K562 (cell line): ENCODE results near the gene ASB13. TPM values are rescaled to one million over a fixed set of nuclear protein-coding genes. Genes with fewer than 3 reads are reported as not detected.

Source experiments
- ATAC-seq: fragments of 200-7000 bp; cut with Tn5 transposase; 3 replicates; pipeline ENCODE4 v1.9.1; 2020; ENCODE audit warnings: moderate library complexity
- BruUV-seq: library from RNA; stranded (reverse); fragments of 400-500 nt; replicated peaks from 2 replicates; lab custom pipeline; 2021; lab: Mats Ljungman, UMichigan
- CTCF ChIA-PET: fragments of 300-600 bp; formaldehyde crosslinking; extraction: SDS; loops from one replicate; lab custom pipeline; 2021; ENCODE audit warnings: low intra/inter-chr PET ratio; lab: Yijun Ruan, JAX
- POLR2A ChIA-PET: fragments of 300-600, 350-650 bp; sonication (Branson Sonifier 250); formaldehyde crosslinking; extraction: SDS; loops from one replicate; lab custom pipeline; 2021; ENCODE audit warnings: antibody characterized with exemption, inconsistent platforms; lab: Yijun Ruan, JAX
- DNase-seq, 4 experiments: peaks; one replicate each; pipeline versions ENCODE4 v3.0.0 to v3.0.0-alpha.2; 2011 to 2018; ENCODE audit warnings: low spot score in 3 of 4, mixed read lengths in 3 of 4; ENCODE audit errors: extremely low read depth in 1 of 4
- FAIRE-seq: peaks from 2 replicates; lab custom pipeline; 2011; peaks lifted over from hg19 to GRCh38; lab: Jason Lieb, UNC
- H2AFZ ChIP-seq: 2 replicates; pipeline ENCODE4 v1.6.0; 2011; ENCODE audit warnings: low read depth, low read length, control low read depth, inconsistent platforms
- H3K27ac ChIP-seq: fragments of 200-600 bp; 3 replicates; pipeline ENCODE4 v1.8.0; 2011; ENCODE audit warnings: low read depth, mild to moderate bottlenecking, control low read depth, inconsistent platforms, low read length, moderate library complexity, mixed read lengths; ENCODE audit errors: extremely low read depth
- H3K27me3 ChIP-seq, 2 experiments: fragments of 300-600 bp in 1 of 2; 2 replicates in 1 of 2; 3 replicates in 1 of 2; pipeline versions ENCODE4 v1.6.0 to v1.8.0; 2011; ENCODE audit warnings: inconsistent platforms in 2 of 2, low read length in 2 of 2, mild to moderate bottlenecking in 1 of 2, mixed read lengths in 1 of 2, moderate library complexity in 1 of 2; ENCODE audit not compliant: control insufficient read depth in 2 of 2, insufficient read depth in 2 of 2
- H3K36me3 ChIP-seq: fragments of 300-600 bp; 3 replicates; pipeline ENCODE4 v1.8.0; 2011; ENCODE audit warnings: mild to moderate bottlenecking, low read length, inconsistent platforms; ENCODE audit not compliant: control insufficient read depth, insufficient read depth
- H3K4me1 ChIP-seq, 2 experiments: fragments of 200-600 bp in 1 of 2; replicated peaks in 1 of 2; 2 replicates in 1 of 2; 3 replicates in 1 of 2; pipeline versions ENCODE4 v1.5.1 to v1.8.0; 2011; ENCODE audit warnings: inconsistent platforms in 2 of 2, low read length in 2 of 2, mild to moderate bottlenecking in 1 of 2, mixed read lengths in 1 of 2, moderate library complexity in 1 of 2; ENCODE audit not compliant: control insufficient read depth in 2 of 2, insufficient read depth in 2 of 2
- H3K4me2 ChIP-seq: 2 replicates; pipeline ENCODE4 v1.6.1; 2011; ENCODE audit warnings: low read length, control low read depth, inconsistent platforms, mixed read lengths; ENCODE audit not compliant: insufficient read depth
- H3K4me3 ChIP-seq: fragments of 200-600 bp; sonication (generic), shearing (Covaris generic); 2 replicates; pipeline ENCODE4 v1.5.1; 2016; ENCODE audit warnings: control low read depth, inconsistent platforms
- H3K79me2 ChIP-seq: fragments of 200-600 bp; 3 replicates; pipeline ENCODE4 v1.8.0; 2011; ENCODE audit warnings: low read length, inconsistent platforms; ENCODE audit not compliant: control insufficient read depth, insufficient read depth
- H3K9ac ChIP-seq, 2 experiments: 2 replicates each; pipeline versions ENCODE4 v1.6.0 to v1.6.1; 2011; ENCODE audit warnings: low read depth in 2 of 2, low read length in 2 of 2, control low read depth in 1 of 2, inconsistent platforms in 1 of 2, mild to moderate bottlenecking in 1 of 2, mixed read lengths in 1 of 2; ENCODE audit not compliant: insufficient read depth in 1 of 2
- H3K9me1 ChIP-seq: one replicate; pipeline ENCODE4 v1.6.0; 2011; ENCODE audit warnings: inconsistent platforms, mild to moderate bottlenecking, low read length, moderate library complexity; ENCODE audit not compliant: control insufficient read depth, insufficient read depth
- H3K9me3 ChIP-seq: replicated peaks from 2 replicates; pipeline ENCODE4 v1.5.1; 2011; ENCODE audit warnings: low read depth, low read length, inconsistent platforms; ENCODE audit not compliant: control insufficient read depth, insufficient read depth
- H4K20me1 ChIP-seq: replicated peaks from 2 replicates; pipeline ENCODE4 v1.6.1; 2011; ENCODE audit warnings: low read length, inconsistent platforms, mixed read lengths; ENCODE audit not compliant: control insufficient read depth, insufficient read depth
- CREB1 ChIP-seq, 2 experiments: sonication (generic) in 1 of 2; formaldehyde crosslinking in 1 of 2; IDR thresholded peaks; 2 replicates each; pipeline versions ENCODE4 v1.6.1 to v1.8.0; 2012 to 2022; ENCODE audit warnings: inconsistent platforms in 1 of 2, mild to moderate bottlenecking in 1 of 2, missing genetic modification reagents in 1 of 2, moderate library complexity in 1 of 2
- HMG20B ChIP-seq: fragments of 250-450 bp; sonication (Bioruptor Pico); IDR thresholded peaks from 2 replicates; pipeline ENCODE4 v1.5.0; 2021; ENCODE audit warnings: mild to moderate bottlenecking
- LCOR ChIP-seq: sonication (generic); formaldehyde crosslinking; IDR thresholded peaks from 2 replicates; pipeline ENCODE4 v1.8.0; 2022; ENCODE audit warnings: mild to moderate bottlenecking, missing genetic modification reagents
- NCOA6 ChIP-seq: fragments of 450-650 bp; IDR thresholded peaks from 2 replicates; pipeline ENCODE4 v1.6.1; 2017; ENCODE audit warnings: mild to moderate bottlenecking
- TAF9B ChIP-seq: fragments of 450-650 bp; IDR thresholded peaks from 2 replicates; pipeline ENCODE4 v1.6.1; 2018; ENCODE audit warnings: mild to moderate bottlenecking; ENCODE audit not compliant: partially characterized antibody
- ZNF146 ChIP-seq: IDR thresholded peaks from one replicate; pipeline ENCODE4 v1.6.1; 2018; ENCODE audit warnings: missing compliant biosample characterization; ENCODE audit not compliant: unreplicated experiment
- WGBS: fragments of 100-300 bp; shearing (Covaris generic); methylation state at CpG from one replicate; pipeline ENCODE4 v1.1.6; 2016; ENCODE audit warnings: low coverage, mixed read lengths; ENCODE audit not compliant: insufficient coverage; ENCODE audit errors: missing lambda C conversion rate; 5-methylcytosine and 5-hydroxymethylcytosine counted together
- in situ Hi-C: fragments of 300-500 bp; cut with MboI; formaldehyde crosslinking; loops from 4 replicates; pipeline ENCODE4 v1.15.0; 2018; ENCODE audit warnings: inconsistent platforms, mixed read lengths
- intact Hi-C: fragments of 100-400 bp; cut with micrococcal nuclease; formaldehyde crosslinking; loops from 2 replicates; pipeline ENCODE4 v1.14.2; 2022
- polyA plus RNA-seq, 8 experiments: library from polyadenylated mRNA; depleted of rRNA in 4 of 8; stranded (reverse) in 5 of 8; unstranded in 3 of 8; fragments of >200 nt; fragmentation: Nextera tagmentation in 2 of 8; fragmentation: Illumina TruSeq in 1 of 8; extraction: Ambion mirVana in 2 of 8; extraction: Trizol in 1 of 8; gene quantifications; 2 replicates each; pipeline versions ENCODE4 v1.2.1 to v1.2.3, GENCODE V29; 2011 to 2014; ENCODE audit warnings: inconsistent platforms in 1 of 8, missing spikeins in 1 of 8
- total RNA-seq, 7 experiments: library from RNA; depleted of rRNA in 6 of 7; stranded (reverse); fragments of >200 nt in 6 of 7; fragmentation: Illumina TruSeq in 2 of 7; extraction: Trizol in 2 of 7; gene quantifications; 2 replicates each; pipeline versions ENCODE4 v1.2.1 to v1.2.3, GENCODE V29; 2011 to 2021; ENCODE audit warnings: low replicate concordance in 1 of 7
- TF ChIP-seq, protein P1 (sequence below): sonication (generic); formaldehyde crosslinking; IDR thresholded peaks from 2 replicates; pipeline ENCODE4 v1.8.0; 2022; ENCODE audit warnings: mild to moderate bottlenecking, missing genetic modification reagents

The ASB13 gene
- total and polyA plus RNA-seq, 9 of the 15 experiments (the other 6 are each of a cell fraction or from before 2014, with no cell fraction given), result 5.2 to 28.8 (median 16.9) TPM

DNA sequence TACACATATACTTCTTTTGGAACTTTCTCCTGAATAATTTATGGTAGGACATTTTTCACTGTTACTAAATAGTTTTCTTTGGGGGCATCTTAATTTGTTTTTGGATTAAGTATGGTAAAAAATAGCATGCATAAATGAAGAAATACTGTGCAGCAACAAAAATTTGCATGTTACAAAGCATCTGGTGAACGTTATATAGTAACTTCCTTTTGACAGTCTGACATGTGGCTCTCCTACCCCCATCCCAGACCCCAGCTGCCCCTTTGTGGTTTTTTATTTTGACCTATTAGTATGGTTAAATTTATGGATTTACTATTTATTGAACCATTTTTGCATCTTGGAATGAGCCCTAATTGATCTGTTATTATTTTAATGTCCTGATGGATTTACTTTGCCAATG is 28.2 kb upstream of the ASB13 start:
- H3K9me1 ChIP-seq, result no peaks in the 10 kb centered on the region
- 7% methylated on average over 1 of the region's 1 CpG for WGBS
- H4K20me1 ChIP-seq, result peaks cover 14% of the 10 kb centered on the region; the same call in 1 of the 2 replicates
- ATAC-seq, result no peak
- TF ChIP-seq ZNF146 (CRISPR knock-in tag) (no peak), LCOR (no peak)
- no peak for FAIRE-seq
- H3K4me2 ChIP-seq, result no peak overlapping the region
- DNase-seq, result no peak
- H3K9me3 ChIP-seq, result no peaks in the 10 kb centered on the region
- H3K27ac ChIP-seq, result no peak overlapping the region
- H2AFZ ChIP-seq, result no peak overlapping the region
- H3K27me3 ChIP-seq, result no peaks in the 10 kb centered on the region
- CTCF ChIA-PET, result no interaction called here
- intact Hi-C loops (no loop called here), in situ Hi-C loops (no loop called here)
- POLR2A ChIA-PET, result interaction anchor here (0.8 to 2.8 kb wide), 2 partner anchors 12 to 68 kb away, joined by 3 to 10 read pairs; no protein-coding TSS in a partner anchor
- H3K4me1 ChIP-seq, result peaks cover 22 to 36% of the 10 kb centered on the region in 2 experiments
- peaks cover 100% of the 10 kb centered on the region for H3K79me2 ChIP-seq
- H3K9ac ChIP-seq, result no peak overlapping the region
- no TSS peak for BruUV-seq
- no peak overlapping the region for H3K4me3 ChIP-seq
- H3K36me3 ChIP-seq, result no peaks in the 10 kb centered on the region; the same call in 1 of the 3 replicates

DNA sequence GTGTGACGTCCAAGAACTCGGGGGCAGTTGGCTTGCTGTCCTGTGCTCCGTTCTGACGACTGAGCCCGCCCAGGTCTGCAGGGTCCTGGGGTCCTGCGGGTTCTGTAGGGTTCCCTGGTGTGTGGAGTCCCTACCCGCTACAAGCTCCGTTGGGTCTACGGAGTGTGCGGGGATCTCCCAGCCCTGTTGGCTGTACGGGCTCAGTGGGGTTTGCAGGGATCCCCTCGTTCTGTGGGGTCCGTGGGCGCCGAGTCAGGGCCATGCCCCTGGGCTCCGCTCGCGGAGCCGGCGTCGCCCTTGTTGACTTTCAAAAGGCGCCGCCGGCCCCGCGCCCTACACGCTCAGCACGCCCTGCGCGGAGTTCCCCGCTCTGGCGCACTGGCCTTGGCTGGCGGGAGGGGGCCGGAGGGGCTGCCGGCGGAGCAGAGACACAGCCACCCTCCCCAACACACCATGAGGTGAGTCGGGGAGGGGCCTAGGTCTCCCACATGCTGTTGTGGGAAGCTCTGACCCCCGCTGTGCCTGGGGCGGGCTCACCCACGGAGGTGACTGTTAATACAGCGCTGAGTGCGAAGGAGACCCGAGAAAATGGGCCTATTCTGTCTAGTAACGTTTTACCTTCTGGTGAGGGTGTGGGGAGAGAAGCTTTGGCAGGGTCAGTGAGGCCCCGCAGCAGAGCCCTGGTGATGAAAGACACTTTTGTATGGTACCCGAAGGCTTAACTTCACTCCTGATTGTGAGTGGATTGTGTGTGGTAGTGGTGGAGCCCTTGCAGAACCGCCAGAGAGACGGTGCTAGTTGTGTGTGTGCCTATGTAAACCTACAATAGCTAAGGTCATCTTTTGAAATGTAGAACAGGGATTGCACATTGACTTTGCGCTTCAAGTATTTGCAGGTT is 26.3 kb upstream of the ASB13 start:
- Histone ChIP-seq H3K79me2 (peaks cover 100% of the 10 kb centered on the region), H3K36me3 (peaks cover 9% of the 10 kb centered on the region), H3K4me3 (peak overlapping the region; percentile 48), H3K9ac (peak overlapping the region; percentile 84 to 88), H3K9me1 (no peaks in the 10 kb centered on the region), H4K20me1 (peaks cover 10% of the 10 kb centered on the region; the same call in 1 of the 2 replicates), H3K27ac (peak overlapping the region; percentile 86), H3K4me2 (peak overlapping the region; percentile 90), H3K9me3 (no peaks in the 10 kb centered on the region), H3K4me1 (peaks cover 26 to 32% of the 10 kb centered on the region in 2 experiments), H2AFZ (peak overlapping the region; percentile 88), H3K27me3 (no peaks in the 10 kb centered on the region)
- intact Hi-C loops, result no loop called here
- ATAC-seq (peak; percentile 92), FAIRE-seq (peak; percentile 49), DNase-seq (peak; percentile 79 to 91 (median 80))
- BruUV-seq, result no TSS peak
- ChIA-PET POLR2A (interaction anchor here (0.6 to 2.8 kb wide), 12 partner anchors 8 to 448 kb away, joined by 3 to 10 read pairs (median 4); partner anchors contain the start of gene GDI2), CTCF (no interaction called here)
- 2% methylated on average over 35 of the region's 49 CpGs for WGBS
- in situ Hi-C loops, result no loop called here
- no peak for TF ChIP-seq HMG20B
- TF ChIP-seq NCOA6, result no peak
- peak; percentile 72 for TF ChIP-seq CREB1 (IDR thresholded peaks at IDR 0.05)
- TF ChIP-seq CREB1 (CRISPR knock-in tag; IDR thresholded peaks at IDR 0.05), result peak; percentile 70
- TF ChIP-seq, protein P1, sequence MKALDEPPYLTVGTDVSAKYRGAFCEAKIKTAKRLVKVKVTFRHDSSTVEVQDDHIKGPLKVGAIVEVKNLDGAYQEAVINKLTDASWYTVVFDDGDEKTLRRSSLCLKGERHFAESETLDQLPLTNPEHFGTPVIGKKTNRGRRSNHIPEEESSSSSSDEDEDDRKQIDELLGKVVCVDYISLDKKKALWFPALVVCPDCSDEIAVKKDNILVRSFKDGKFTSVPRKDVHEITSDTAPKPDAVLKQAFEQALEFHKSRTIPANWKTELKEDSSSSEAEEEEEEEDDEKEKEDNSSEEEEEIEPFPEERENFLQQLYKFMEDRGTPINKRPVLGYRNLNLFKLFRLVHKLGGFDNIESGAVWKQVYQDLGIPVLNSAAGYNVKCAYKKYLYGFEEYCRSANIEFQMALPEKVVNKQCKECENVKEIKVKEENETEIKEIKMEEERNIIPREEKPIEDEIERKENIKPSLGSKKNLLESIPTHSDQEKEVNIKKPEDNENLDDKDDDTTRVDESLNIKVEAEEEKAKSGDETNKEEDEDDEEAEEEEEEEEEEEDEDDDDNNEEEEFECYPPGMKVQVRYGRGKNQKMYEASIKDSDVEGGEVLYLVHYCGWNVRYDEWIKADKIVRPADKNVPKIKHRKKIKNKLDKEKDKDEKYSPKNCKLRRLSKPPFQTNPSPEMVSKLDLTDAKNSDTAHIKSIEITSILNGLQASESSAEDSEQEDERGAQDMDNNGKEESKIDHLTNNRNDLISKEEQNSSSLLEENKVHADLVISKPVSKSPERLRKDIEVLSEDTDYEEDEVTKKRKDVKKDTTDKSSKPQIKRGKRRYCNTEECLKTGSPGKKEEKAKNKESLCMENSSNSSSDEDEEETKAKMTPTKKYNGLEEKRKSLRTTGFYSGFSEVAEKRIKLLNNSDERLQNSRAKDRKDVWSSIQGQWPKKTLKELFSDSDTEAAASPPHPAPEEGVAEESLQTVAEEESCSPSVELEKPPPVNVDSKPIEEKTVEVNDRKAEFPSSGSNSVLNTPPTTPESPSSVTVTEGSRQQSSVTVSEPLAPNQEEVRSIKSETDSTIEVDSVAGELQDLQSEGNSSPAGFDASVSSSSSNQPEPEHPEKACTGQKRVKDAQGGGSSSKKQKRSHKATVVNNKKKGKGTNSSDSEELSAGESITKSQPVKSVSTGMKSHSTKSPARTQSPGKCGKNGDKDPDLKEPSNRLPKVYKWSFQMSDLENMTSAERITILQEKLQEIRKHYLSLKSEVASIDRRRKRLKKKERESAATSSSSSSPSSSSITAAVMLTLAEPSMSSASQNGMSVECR (CRISPR knock-in tag), result peak; percentile 29; the same call in 1 of the 2 replicates
- no peak for TF ChIP-seq TAF9B
